GM18858 (cell line): Measurements from ENCODE around the gene CARD11.
"Not testable (repeated sequence)": the region's sequence is repeated elsewhere in the genome, so short reads cannot be mapped to it uniquely, and the experiment has no call there.

Experiments
- ATAC-seq: cut with Tn5 transposase; IDR thresholded peaks from one replicate; pipeline ENCODE4 v1.9.1; 2021; ENCODE audit not compliant: unreplicated experiment

The CARD11 gene

DNA sequence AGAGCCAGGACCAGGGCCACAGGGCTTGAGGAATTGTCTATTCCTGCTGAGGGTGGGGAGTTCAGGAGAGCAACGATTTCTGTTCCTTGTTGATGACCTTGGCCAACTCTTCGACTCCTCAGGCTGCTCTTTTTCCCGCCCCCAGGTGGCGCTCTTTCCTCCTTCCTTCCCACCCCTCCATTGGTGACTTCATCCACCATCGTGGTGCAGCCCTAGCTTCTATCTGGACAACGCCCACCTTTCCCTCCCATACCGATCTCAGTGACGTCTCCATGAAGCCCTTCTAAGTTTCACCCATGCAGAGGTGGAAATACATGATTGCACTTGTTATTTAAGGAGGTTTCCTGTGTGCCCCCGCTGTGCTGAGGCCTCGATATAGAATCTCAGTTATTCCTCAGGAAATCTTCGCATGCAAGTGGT, 22.1 kb upstream of the CARD11 start:
- ATAC-seq: no peak

DNA sequence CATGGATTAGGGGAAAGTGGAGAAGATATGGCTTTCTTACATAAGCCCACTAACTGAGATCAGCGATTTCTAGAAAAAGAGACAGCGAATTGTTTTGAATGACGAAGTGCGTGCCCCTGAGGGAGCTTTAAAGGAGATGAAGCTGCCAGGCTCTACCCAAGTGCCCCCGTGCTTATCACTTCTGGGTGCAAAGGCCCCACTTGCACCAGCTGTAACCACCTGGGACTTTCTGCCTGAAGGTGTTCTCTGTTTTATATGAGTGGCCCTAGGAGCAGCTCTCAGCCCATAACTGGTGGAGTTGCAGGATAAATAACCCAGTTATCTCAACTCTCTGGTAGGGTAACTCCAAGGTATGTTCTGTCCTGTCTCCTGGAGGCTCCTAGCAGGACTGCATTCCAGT, 20.4 kb upstream of the CARD11 start:
- ATAC-seq: no peak

DNA sequence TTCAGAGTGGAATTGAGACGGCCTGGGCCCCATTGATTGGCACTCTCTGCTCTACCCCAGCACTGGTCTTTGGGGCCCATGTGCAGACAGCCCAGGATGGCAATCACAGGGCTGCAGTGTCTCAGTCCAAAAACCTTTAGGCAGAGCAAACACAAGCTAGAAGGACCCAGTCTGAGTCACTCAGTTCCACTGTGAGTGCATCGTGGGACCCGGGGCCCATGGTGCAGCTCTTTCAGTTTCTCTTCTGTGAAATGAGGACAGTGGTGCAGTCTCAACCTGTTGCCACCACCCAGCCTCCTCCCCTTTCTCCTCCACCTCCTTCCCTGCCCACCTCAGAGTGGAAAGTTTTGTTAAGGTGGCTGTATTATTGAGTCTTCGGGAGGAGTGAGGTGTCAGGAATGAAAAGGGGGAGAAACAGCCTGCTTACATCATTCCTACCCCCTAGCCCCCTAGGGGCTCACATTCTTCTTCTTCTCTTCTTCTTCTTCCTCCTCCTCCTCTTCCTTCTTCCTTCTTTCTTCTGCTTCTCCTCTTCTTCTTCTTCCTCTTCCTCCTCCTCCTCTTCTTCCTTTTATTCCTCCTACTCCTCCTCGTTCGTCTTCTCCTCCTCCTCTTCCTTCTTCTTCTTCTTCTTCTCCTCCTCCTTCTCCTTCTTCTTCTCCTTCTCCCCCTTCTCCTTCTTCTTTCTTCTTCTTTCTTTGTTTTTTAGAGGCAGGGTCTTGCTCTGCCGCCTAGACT, 19.5 kb upstream of the CARD11 start:
- ATAC-seq: peak; percentile 82

DNA sequence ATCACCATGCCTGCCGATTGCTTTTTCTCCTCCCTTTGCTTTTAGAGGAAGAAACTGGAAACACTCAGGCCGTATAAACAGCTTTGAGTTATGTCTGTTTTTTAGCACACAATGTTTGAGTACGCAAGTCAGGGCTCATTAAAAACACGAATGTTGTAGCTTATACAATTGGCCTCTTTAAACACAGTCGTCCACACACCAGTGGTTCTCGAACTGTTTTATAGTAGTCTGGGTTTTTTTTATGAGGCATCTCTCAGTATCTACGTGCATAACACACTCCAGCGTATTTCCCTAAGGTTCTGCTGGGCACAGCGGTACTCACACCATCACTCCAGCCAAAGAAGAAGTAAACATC, 13.4 kb upstream of the CARD11 start:
- no peak for ATAC-seq

DNA sequence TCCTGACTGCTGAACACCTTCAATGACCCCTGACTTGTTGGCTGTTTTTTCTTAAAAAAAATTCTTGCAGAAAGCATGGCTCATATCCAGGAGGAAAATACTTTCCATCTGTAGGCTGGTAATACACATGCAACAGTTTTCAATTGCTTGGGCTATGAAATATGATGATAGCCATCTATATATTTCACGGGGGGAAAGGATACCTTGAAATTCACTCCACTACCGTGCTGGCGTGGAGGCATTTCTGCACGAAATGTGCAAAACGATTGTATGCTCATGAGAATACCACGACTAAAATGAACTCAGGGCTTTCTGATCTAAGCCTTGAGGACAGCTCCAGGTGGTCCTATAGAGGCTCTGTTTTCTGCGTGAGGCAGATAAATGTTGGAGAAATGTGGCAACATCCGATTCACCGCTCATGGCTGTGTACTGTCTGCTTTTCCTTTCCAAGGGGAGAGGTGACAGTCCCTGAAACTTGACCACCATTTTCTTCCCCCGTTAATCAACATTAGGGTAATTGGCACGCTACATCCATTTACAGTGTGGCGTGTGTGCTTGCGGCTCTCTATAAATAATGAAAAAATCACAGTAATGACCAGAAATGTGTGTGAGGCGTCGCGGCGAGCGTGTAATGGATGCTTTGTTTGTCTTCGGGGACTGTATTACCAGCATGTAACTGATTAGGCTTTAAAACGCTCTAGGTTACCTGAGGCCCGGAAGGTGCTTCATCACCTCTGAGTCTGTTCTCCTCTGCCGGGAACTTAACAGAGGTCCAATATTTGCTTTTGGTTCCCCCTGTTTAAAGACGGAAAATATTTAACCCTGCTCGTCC, 12.8 kb upstream of the CARD11 start:
- no peak for ATAC-seq

DNA sequence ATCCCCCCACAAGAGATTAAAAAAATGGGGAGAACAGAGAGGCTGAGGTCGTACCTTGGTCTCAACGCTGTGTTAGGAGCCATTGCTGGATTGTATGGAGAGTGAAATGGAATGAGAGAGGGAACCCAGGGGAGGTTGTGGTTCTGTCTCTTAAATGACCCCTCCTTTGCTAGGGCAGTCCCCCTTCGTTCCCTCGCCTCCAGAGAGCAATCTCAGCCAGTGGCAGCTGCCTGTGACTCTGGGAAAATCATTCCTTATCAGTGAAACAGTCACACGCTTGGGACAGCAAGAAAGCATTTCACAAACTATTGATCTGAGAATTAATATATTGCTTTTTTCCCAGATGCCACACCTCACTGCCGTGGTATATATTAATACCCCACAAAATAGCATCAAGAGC, 12.0 kb upstream of the CARD11 start:
- ATAC-seq: no peak

DNA sequence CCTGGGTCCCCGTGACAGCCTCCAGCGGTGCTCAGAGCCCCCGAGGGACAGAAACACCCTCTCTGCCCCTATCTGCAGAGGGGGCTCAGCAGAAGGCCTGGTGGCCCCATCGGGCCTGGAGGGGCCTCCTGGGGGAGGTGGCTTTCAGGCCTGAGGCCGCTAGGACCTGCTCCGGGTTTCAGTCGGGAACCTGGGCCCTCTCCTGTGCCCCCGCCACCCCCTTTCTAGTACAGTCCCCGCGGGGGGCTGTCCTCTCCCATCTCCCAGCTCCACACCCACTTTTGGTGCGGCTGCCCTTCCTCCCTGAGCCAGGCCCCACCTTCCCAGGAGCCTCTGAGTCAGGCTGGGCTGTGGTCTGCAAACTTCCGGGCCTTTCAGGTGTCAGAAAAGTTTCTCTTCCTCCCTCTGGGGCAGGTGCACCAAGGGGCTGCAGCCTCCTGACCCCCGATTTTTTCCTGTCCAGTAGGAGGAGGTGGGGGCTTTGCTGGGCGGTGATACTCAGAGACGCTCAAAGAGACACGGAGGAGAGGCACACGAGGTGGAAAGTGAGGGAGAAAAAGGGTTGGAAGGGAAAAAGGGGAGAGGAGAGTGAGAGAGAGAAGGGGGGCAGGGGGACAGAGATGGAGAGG, 692 bp downstream of the CARD11 start:
- ATAC-seq: peak; percentile 54

DNA sequence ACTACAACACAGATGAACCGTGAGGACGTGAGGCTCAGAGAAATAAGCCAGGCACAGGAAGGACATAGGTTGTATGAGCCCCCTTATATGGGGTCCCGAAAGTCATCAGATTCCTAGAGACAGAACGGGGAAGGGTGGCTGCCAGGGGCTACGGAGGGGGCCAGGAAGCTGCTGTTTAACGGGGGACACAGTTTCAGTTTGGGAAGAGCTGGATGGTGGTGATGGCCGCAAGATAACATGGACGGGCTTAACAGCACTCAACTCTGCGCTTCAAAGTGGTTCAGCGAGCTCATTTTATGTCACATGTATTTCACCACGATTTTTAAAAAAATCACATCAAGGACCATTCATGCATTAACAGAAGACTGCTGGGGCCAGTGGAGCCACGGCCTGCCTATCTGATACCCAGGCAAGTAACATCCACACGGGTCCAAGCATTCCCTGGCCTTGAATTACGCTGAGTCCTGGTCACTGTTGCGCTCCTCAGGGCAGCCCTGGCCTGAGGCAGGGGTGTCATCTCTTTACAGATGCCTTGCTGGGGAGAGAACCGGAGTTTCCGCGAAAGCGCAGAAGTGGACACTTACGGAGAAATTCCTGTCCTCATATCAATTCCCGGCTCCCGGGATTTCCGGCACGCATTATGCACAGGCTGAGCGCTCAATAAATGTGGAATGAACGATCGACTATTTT, 1.5 kb downstream of the CARD11 start:
- no peak for ATAC-seq

DNA sequence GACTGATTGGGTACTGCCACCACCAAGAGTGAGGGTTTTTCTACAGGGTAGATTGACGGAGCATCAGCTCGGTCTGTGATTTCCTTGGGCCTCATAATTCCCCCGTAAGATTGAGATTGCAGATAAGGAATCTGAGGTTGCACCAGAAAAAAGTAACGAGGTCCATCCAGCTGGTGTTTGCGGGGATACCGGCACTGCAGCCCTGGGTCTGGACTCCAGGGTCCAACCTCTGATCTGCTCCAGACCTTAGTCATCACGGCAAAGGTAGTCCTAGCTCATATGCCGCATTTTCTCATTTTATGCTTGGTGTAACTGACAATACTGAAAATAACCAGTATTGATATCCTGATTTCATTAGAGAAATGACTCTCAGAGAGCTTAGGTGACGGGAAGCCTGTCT, 3.9 kb downstream of the CARD11 start:
- no peak for ATAC-seq

DNA sequence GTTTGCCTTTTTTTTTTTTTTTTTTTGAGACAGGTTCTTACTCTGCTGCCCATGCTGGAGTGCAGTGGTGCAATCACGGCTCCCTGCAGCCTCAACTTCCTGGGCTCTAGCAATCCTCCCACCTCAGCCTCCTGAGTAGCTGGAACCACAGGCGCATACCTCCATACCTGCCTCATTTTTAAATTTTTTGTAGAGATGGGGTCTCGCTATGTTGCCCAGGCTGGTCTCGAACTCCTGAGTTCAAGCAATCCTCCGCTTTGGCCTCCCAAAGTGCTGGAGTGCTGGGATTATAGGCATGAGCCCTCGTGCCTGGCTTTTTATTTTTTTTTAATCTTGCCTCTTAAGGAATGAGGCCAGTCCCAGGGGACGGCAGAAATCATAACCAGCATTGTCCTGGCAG, 5.7 kb downstream of the CARD11 start:
- not testable (repeated sequence) for ATAC-seq

DNA sequence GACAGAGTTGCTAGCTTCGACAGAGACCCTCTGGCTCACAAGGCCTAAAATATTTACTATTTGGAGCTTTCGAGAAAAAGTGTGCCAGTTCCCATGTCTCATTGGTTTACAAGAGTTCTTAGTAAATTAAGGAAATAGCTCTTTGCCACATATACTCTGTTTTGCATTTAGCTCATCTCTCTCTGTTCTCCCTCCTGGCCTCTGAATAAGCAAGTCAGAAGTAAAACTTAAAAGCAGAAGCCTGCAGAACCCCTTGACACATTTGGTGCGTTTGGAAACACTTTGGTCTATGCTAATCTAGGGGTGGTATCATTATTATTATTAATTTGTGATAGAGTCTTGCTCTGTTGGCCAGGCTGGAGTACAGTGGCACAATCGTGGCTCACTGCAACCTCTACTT, 6.4 kb downstream of the CARD11 start:
- ATAC-seq: peak; percentile 31

DNA sequence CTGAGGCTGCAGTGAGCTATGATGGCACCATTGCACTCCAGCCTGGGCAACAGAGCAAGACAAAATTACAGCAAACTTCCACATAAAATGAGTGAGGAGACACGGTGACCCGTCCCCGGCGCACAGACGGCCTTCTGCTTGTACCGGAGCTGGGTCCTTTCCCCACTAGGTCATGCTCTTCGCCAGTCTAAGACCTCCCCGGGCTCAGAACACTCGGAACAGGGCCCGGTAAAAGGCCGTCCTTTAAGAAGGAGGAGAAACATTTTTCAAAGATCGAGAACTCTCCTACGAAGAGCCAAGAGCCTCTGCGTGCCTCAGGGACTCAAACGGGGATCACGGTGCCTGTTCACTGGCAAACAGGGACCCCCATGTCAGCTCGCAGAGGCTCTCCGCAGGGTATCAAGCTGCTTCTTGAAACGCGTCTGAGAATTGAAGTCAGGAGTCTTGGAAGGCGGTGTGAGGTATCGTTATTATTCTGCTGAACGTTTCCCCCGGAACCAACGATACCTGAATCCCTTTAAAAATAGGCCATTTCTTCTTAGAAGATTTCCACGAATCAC, 9.0 kb downstream of the CARD11 start:
- ATAC-seq: no peak

DNA sequence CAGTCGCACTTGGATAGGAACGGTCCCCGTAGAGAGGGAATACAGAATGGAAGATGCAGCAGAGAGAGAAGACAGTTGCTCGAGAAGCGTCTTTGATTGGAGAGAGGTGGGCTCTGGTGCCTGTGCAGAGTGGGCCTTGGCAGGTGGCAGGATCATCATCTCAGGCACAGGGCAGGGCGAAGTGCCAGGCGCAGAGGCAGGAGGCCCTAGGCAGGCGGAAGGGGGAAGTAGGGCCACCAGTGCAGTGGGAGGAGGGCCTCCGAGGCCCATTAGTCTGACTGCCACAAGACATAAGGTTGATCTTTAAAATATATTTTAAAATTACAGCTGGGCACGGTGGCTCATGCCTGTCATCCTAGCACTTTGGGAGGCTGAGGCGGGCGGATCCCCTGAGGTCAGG, 10.1 kb downstream of the CARD11 start:
- no peak for ATAC-seq

DNA sequence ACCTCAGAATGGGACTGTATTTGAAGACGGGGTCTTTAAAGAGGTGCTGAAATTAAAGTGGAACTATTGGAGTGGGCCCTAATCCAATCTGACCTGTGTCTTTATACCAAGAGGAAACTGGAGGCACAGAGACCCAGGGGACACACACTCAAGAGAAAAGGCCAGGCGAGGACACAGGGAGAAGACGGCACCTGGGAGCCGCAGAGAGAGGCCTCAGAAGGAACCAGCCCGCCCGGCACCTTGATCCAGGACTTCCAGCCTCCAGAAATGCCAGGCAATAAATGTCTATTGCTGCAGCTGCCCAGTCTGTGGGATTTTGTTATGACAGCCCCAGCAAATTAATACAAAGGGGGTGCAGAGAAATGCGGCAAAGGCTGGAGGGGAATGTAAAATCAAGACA, 10.5 kb downstream of the CARD11 start:
- no peak for ATAC-seq

DNA sequence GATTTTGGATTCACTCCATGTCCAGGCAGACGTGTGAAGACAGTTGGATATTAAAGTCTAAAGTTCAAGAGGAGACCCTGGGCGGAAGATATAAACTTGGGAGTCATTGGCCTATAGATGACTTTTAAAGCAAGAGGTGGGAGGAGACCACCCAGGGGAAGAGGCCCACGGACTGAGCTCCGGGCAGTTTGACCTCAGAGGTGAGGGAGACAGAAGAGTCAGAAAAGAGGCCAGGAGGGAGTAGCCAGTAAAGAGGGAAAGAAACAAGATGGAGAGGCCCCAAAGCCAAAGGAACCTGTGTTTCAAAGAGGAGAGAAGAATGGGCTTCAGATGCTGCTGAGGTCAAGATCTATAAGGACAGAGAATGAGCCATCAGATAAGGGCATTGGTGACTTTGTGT, 11.4 kb downstream of the CARD11 start:
- no peak for ATAC-seq

DNA sequence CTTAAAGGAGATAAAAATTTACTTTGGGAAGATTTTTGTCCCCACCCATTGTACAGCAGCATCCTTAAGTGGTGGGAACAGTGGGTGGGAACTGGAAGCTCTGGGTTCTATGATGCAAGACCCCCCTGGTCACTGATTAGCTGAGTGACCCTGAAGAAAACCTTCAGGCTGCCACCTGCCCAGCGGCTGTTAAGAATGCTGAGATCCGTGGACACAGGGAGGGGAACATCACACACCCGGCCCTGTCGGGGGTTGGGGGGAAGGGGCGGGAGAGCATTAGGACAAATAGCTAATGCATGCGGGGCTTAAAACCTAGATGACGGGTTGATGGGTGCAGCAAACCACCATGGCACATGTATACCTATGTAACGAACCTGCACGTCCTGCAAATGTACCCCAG, 14.5 kb downstream of the CARD11 start:
- no peak for ATAC-seq

DNA sequence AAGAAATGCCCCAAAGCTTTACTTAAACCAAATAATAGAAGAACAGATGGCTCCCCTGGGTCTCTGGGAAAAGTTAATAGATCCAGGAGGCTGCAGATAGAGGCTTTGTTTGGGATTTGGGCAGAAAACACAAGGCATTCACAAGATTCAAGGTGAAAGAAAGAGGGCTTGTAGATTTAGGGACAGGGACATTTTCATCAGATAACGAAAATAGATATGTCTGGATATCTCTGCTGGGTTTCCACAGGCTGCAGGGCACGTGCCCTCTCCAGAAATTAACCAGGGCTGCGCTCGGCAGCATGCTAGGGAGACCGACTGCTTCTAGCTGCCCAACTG, 14.9 kb downstream of the CARD11 start:
- no peak for ATAC-seq

DNA sequence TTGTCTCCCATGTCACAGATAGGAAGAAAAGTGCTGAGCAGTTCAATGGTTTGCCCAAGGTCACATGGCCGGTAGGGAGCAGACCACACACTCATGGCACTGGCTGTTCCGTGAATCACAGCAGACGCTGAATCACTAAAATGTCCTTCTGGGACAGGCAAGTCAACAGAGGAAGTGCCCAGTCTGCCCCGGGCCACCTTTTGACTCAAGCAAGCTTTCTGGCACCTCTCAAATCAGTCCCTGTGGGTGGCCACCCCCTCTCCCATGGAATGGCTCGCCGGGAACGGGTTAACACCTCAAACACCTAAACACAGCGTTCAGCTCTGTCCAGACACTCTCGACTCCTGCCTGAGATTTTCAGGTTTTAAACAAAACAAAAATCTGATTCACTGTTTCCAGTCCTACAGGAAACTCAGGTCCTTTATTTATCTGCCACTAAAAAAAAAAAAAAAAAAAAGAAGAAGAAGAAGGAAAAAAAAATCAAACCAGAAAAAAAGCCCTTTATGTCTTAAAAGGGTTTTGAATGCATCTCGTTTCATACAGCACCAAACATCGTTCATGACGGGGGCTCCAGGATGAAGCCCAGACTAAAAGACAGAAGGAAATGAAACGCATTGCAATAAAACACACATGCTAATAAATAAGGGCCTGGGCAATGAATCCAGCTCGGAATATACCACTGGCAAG, 15.5 kb downstream of the CARD11 start:
- ATAC-seq: no peak

DNA sequence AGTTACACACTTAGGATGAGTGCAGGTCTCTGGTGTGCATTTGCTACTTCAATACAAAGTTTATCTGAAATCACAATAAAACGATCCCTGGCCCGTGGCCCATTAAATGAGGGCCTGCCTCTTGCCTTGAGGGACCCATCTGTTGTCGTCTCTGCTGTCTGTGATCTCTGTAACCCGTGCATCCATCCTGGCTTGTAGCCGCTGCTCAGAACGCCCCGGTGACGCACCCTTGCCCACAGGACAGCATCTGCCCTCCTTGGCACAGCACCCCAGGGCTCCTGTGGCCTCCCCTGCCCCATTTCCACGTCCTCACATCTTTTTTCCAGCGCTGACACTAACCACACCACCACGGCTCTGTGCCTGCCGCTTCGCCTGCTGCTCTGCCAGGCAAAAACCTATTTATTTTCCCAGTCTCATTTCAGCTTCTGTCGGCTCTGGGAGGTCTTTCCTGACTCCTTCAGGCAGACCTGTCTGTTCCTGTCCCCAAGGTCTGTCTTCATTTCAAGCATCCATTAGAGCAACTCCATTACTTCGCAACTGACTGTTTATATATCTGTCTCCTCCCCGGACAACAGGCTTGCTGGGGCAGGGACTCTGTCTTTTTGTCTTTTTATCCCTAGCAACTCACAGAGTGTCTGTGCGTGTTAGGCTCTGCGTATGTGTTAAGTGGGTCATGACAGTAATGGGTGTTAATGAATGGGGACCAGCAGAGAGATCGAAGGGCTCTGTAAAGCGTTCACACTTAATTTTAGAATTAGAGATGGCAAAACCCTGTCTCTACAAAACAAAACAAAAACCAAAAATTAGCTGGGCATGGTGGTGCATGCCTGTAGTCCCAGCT, 16.4 kb downstream of the CARD11 start:
- ATAC-seq: no peak

DNA sequence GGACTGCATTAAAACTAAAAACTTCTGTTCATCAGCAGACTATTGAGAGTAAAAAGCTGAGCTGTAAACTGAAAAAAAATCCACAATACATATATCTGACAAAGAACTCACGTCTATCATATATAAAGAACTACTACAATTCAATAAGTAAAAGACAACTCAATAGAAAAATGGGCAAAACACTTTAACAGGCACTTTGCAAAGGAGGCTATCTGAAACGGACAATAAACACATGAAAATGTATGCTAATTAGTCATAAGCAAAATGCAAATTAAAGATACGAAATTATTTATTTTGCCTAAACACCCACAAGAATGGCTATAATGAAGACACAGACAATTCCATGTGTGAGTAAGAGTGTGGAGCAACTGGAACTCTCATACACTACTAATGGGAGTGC, 18.1 kb downstream of the CARD11 start:
- ATAC-seq: no peak
